IMR-90 (cell line): ENCODE data around the gene ZC3HAV1L. TPM values are rescaled to one million over a fixed set of nuclear protein-coding genes. Genes with fewer than 3 reads are reported as not detected.

Experiments
- ATAC-seq: fragments of 200-7000 bp; cut with Tn5 transposase; 2 replicates; pipeline ENCODE4 v1.9.1; 2020; ENCODE audit warnings: low read depth, mild to moderate bottlenecking, moderate library complexity
- BruUV-seq: library from RNA; stranded (reverse); fragments of 400-500 nt; replicated peaks from 2 replicates; lab custom pipeline; 2021; lab: Mats Ljungman, UMichigan
- CTCF ChIA-PET: fragments of 300-600 bp; formaldehyde crosslinking; extraction: SDS; loops from one replicate; lab custom pipeline; 2021; ENCODE audit warnings: antibody characterized with exemption; lab: Yijun Ruan, JAX
- POLR2A ChIA-PET: fragments of 300-600 bp; sonication (Branson Sonifier 250); formaldehyde crosslinking; loops from one replicate; lab custom pipeline; 2022; ENCODE audit warnings: antibody characterized with exemption; ENCODE audit not compliant: unreplicated experiment; lab: Charles Lee
- DNase-seq: peaks from one replicate; pipeline ENCODE4 v3.0.0; 2013
- H2AFZ ChIP-seq: replicated peaks from 2 replicates; pipeline ENCODE3; 2013; ENCODE audit warnings: low read length, mild to moderate bottlenecking; ENCODE audit not compliant: poor library complexity
- H2AK5ac ChIP-seq: 2 replicates; pipeline ENCODE4 v1.6.1; 2013; ENCODE audit warnings: low read depth, low read length, inconsistent platforms
- H2AK9ac ChIP-seq: replicated peaks from 2 replicates; pipeline ENCODE3; 2013; ENCODE audit warnings: mild to moderate bottlenecking, low read depth, low read length, moderate library complexity; ENCODE audit not compliant: poor library complexity
- H2BK120ac ChIP-seq: 2 replicates; pipeline ENCODE4 v1.6.1; 2013; ENCODE audit warnings: low read depth, low read length, inconsistent platforms
- H2BK15ac ChIP-seq: 3 replicates; pipeline ENCODE4 v1.6.1; 2013; ENCODE audit warnings: low read depth, low read length, inconsistent platforms
- H2BK20ac ChIP-seq: 2 replicates; pipeline ENCODE4 v1.6.1; 2013; ENCODE audit warnings: low read depth, mild to moderate bottlenecking, inconsistent platforms, low read length, moderate library complexity
- H2BK5ac ChIP-seq: 2 replicates; pipeline ENCODE4 v1.6.1; 2013; ENCODE audit warnings: mild to moderate bottlenecking, low read depth, low read length, inconsistent platforms; ENCODE audit not compliant: poor library complexity, severe bottlenecking
- H3K14ac ChIP-seq: replicated peaks from 2 replicates; pipeline ENCODE4 v1.6.1; 2013; ENCODE audit warnings: low read depth, low read length, inconsistent platforms
- H3K18ac ChIP-seq: 2 replicates; pipeline ENCODE4 v1.6.1; 2013; ENCODE audit warnings: low read depth, low read length, control low read depth
- H3K23ac ChIP-seq: 2 replicates; pipeline ENCODE4 v1.6.1; 2013; ENCODE audit warnings: low read depth, low read length, inconsistent platforms
- H3K27ac ChIP-seq: 2 replicates; pipeline ENCODE4 v1.5.1; 2013; ENCODE audit warnings: mild to moderate bottlenecking, control low read depth, low read length; ENCODE audit not compliant: insufficient read depth
- H3K27me3 ChIP-seq: 2 replicates; pipeline ENCODE4 v1.6.1; 2013; ENCODE audit warnings: low read length; ENCODE audit not compliant: control insufficient read depth, insufficient read depth
- H3K36me3 ChIP-seq: 2 replicates; pipeline ENCODE4 v1.6.1; 2013; ENCODE audit warnings: low read length, mixed read lengths; ENCODE audit not compliant: control insufficient read depth, insufficient read depth
- H3K4ac ChIP-seq: 2 replicates; pipeline ENCODE4 v1.6.1; 2013; ENCODE audit warnings: low read depth, low read length, inconsistent platforms
- H3K4me1 ChIP-seq: 2 replicates; pipeline ENCODE4 v1.6.1; 2013; ENCODE audit warnings: low read length, mixed read lengths; ENCODE audit not compliant: control insufficient read depth, insufficient read depth
- H3K4me2 ChIP-seq: 2 replicates; pipeline ENCODE4 v1.6.1; 2013; ENCODE audit warnings: low read depth, mild to moderate bottlenecking, control low read depth, low read length, moderate library complexity
- H3K4me3 ChIP-seq: 2 replicates; pipeline ENCODE4 v1.5.1; 2013; ENCODE audit warnings: low read depth, mild to moderate bottlenecking, control low read depth, low read length, moderate library complexity; ENCODE audit not compliant: insufficient read depth
- H3K56ac ChIP-seq: 2 replicates; pipeline ENCODE4 v1.6.1; 2013; ENCODE audit warnings: low read length, inconsistent platforms; ENCODE audit not compliant: insufficient read depth; ENCODE audit errors: extremely low read depth
- H3K79me1 ChIP-seq, 2 experiments: 2 replicates each; pipeline ENCODE4 v1.6.1; 2013; ENCODE audit warnings: low read length in 2 of 2, inconsistent platforms in 1 of 2, low read depth in 1 of 2
- H3K9ac ChIP-seq: 2 replicates; pipeline ENCODE4 v1.6.1; 2013; ENCODE audit warnings: low read depth, low read length, control low read depth
- H3K9me1 ChIP-seq: 2 replicates; pipeline ENCODE4 v1.6.1; 2013; ENCODE audit warnings: low read length, inconsistent platforms; ENCODE audit not compliant: insufficient read depth
- H3K9me3 ChIP-seq: 2 replicates; pipeline ENCODE4 v1.6.1; 2013; ENCODE audit warnings: low read length; ENCODE audit not compliant: control insufficient read depth, insufficient read depth
- H4K20me1 ChIP-seq: 2 replicates; pipeline ENCODE4 v1.6.1; 2013; ENCODE audit warnings: low read length, inconsistent platforms; ENCODE audit not compliant: insufficient read depth
- H4K5ac ChIP-seq: 2 replicates; pipeline ENCODE4 v1.6.1; 2013; ENCODE audit warnings: mild to moderate bottlenecking, low read depth, low read length, control low read depth
- H4K8ac ChIP-seq, 2 experiments: 2 replicates each; pipeline ENCODE4 v1.6.1; 2013; ENCODE audit warnings: low read depth in 2 of 2, low read length in 2 of 2, control low read depth in 1 of 2, inconsistent platforms in 1 of 2
- H4K91ac ChIP-seq: 2 replicates; pipeline ENCODE4 v1.6.1; 2013; ENCODE audit warnings: low read depth, low read length, inconsistent platforms; ENCODE audit not compliant: insufficient read depth
- CHD1 ChIP-seq: IDR thresholded peaks from 2 replicates; pipeline ENCODE4 v1.6.1; 2012; ENCODE audit warnings: low read depth, low read length, improper control_type of control experiment
- NFE2L2 ChIP-seq: fragments of 150-350 bp; IDR thresholded peaks from 2 replicates; pipeline ENCODE4 v1.6.1; 2016; ENCODE audit warnings: low read depth, mild to moderate bottlenecking, low read length
- WGBS, 2 experiments: methylation state at CpG; one replicate each; pipeline versions ENCODE4 v1.1.5 to v1.1.7; 2013; ENCODE audit warnings: missing lambda C conversion rate in 2 of 2; ENCODE audit not compliant: insufficient read length in 1 of 2; ENCODE audit errors: extremely low coverage in 2 of 2; 5-methylcytosine and 5-hydroxymethylcytosine counted together
- dilution Hi-C: fragments of 300-500 bp; cut with HindIII; formaldehyde crosslinking; loops from one replicate; pipeline ENCODE4 v1.14.3; 2018; ENCODE audit warnings: low sequenced_read_pairs; ENCODE audit not compliant: unreplicated experiment
- in situ Hi-C: fragments of 300-500 bp; cut with MboI; formaldehyde crosslinking; loops from 3 replicates; pipeline ENCODE4 v1.14.3; 2019; ENCODE audit warnings: low sequenced_read_pairs, inconsistent platforms, mixed read lengths
- intact Hi-C: fragments of 100-400 bp; cut with micrococcal nuclease; formaldehyde crosslinking; loops from 2 replicates; pipeline ENCODE4 v1.10.0; 2022
- polyA plus RNA-seq, 3 experiments: library from polyadenylated mRNA; depleted of rRNA; stranded (reverse); fragments of >200 nt; gene quantifications; 2 replicates each; pipeline ENCODE4 v1.2.3, GENCODE V29; 2012; ENCODE audit warnings: low replicate concordance in 1 of 3
- total RNA-seq: library from RNA; depleted of rRNA; stranded (reverse); fragments of >200 nt; gene quantifications from 2 replicates; pipeline ENCODE4 v1.2.3, GENCODE V29; 2012
- TF ChIP-seq, protein P1 (sequence below): fragments of 150-350 bp; IDR thresholded peaks from 2 replicates; pipeline ENCODE4 v1.6.1; 2016; ENCODE audit warnings: low read depth, mild to moderate bottlenecking, low read length, moderate library complexity, borderline replicate concordance

Gene ZC3HAV1L
- total and polyA plus RNA-seq, 2 of the 4 experiments (the other 2 are of a cell fraction) = 4.5 to 9.4 TPM

DNA sequence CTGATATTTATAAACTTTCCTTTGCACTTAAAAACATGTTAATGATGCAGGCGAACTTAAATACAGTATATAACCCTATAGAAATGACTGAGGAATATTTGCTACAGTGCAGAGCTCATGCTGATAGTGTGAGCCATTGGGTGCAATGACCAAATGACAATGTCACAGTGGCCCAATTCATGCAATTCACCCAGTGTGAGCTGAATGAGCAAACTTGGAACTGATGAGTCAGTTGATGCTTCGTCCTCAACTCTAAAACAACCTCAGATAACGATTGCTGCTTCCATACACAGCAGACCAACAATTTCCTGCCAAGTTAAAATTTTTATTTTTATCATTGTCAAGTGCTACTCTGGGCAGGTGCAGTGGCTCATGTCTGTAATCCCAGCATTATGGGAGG lies 12.1 kb upstream of the ZC3HAV1L start:
- dilution Hi-C loops = no loop called here
- H2AK5ac ChIP-seq = no peak overlapping the region

More for the DNA sequence above, 12.1 kb upstream of the ZC3HAV1L start:
- Histone ChIP-seq H3K56ac (no peak overlapping the region), H2BK20ac (no peak overlapping the region), H3K9me3 (no peaks in the 10 kb centered on the region), H2AFZ (no peak overlapping the region), H3K4ac (no peak overlapping the region), H3K14ac (no peak overlapping the region), H3K4me1 (peaks cover 2% of the 10 kb centered on the region), H4K91ac (no peak overlapping the region), H2AK9ac (no peak overlapping the region), H3K4me2 (no peak overlapping the region), H3K36me3 (peaks cover 11% of the 10 kb centered on the region), H3K4me3 (no peak overlapping the region), H3K9me1 (no peaks in the 10 kb centered on the region), H3K79me1 (no peaks in the 10 kb centered on the region), H4K8ac (no peak overlapping the region), H4K20me1 (no peaks in the 10 kb centered on the region), H3K27ac (no peak overlapping the region), H3K27me3 (no peaks in the 10 kb centered on the region), H3K9ac (no peak overlapping the region), H2BK15ac (no peak overlapping the region), H3K23ac (no peak overlapping the region), H2BK120ac (no peak overlapping the region), H3K18ac (no peak overlapping the region), H4K5ac (no peak overlapping the region), H2BK5ac (no peak overlapping the region)
- WGBS, 2 experiments = no CpG with 5 or more reads among the region's 3 CpGs
- ATAC-seq (no peak), DNase-seq (no peak)
- ChIA-PET CTCF (no interaction called here), POLR2A (no interaction called here)
- intact Hi-C loops (no loop called here), in situ Hi-C loops (no loop called here)
- BruUV-seq = no TSS peak
- no peak for TF ChIP-seq CHD1
- TF ChIP-seq, protein P1, sequence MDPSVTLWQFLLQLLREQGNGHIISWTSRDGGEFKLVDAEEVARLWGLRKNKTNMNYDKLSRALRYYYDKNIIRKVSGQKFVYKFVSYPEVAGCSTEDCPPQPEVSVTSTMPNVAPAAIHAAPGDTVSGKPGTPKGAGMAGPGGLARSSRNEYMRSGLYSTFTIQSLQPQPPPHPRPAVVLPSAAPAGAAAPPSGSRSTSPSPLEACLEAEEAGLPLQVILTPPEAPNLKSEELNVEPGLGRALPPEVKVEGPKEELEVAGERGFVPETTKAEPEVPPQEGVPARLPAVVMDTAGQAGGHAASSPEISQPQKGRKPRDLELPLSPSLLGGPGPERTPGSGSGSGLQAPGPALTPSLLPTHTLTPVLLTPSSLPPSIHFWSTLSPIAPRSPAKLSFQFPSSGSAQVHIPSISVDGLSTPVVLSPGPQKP = no peak
- no peak for TF ChIP-seq NFE2L2
